Fibroblast of villous mesenchyme (primary cell): Measurements from ENCODE around the gene TMOD1. TPM values are rescaled to one million over a fixed set of nuclear protein-coding genes. Genes with fewer than 3 reads are reported as not detected.
A peak's percentile ranks its signal among the peaks of the same experiment; 100 is the strongest.
"Not testable (repeated sequence)": the region's sequence is repeated elsewhere in the genome, so short reads cannot be mapped to it uniquely, and the experiment has no call there.

Experiments
- DNase-seq: peaks from one replicate; pipeline ENCODE4 v3.0.0-alpha.2; 2010; ENCODE audit warnings: low read depth
- H3K4me3 ChIP-seq: 2 replicates; pipeline ENCODE4 v1.5.1; 2011; ENCODE audit warnings: low read depth, mild to moderate bottlenecking, low read length
- CTCF ChIP-seq: IDR thresholded peaks from 2 replicates; pipeline ENCODE4 v1.5.1; 2012; ENCODE audit warnings: low read depth, mild to moderate bottlenecking, low read length; ENCODE audit not compliant: insufficient read depth
- total RNA-seq: library from RNA; depleted of rRNA; stranded (reverse); fragments of >200 nt; gene quantifications from 2 replicates; pipeline ENCODE4 v1.2.3, GENCODE V29; 2012

Gene TMOD1
- total RNA-seq, 1 donor, result 0.43 TPM

- DNase-seq, result no peak
- no peak overlapping the region for H3K4me3 ChIP-seq
- no peak for TF ChIP-seq CTCF
Observed at GRCh38 chr9:97602430-97602829, 101.0 kb downstream of the TMOD1 start.

- no peak for TF ChIP-seq CTCF
- H3K4me3 ChIP-seq, result no peak overlapping the region
- DNase-seq, result no peak
Observed at GRCh38 chr9:97604901-97605645, 103.6 kb downstream of the TMOD1 start.

- peak; percentile 71 for DNase-seq
- TF ChIP-seq CTCF, result peak; percentile 81
- no peak overlapping the region for H3K4me3 ChIP-seq
Observed at GRCh38 chr9:97615439-97616072, 114.1 kb downstream of the TMOD1 start.

GRCh38 chr9:97617939-97618416 is 116.5 kb downstream of the TMOD1 start:
- TF ChIP-seq CTCF, result no peak
- H3K4me3 ChIP-seq, result no peak overlapping the region
- DNase-seq, result no peak

GRCh38 chr9:97620063-97620462 is 118.6 kb downstream of the TMOD1 start:
- not testable (repeated sequence) for H3K4me3 ChIP-seq, DNase-seq

GRCh38 chr9:97622483-97622882 is 121.0 kb downstream of the TMOD1 start:
- not testable (repeated sequence) for H3K4me3 ChIP-seq, DNase-seq

GRCh38 chr9:97623946-97624345 is 122.5 kb downstream of the TMOD1 start:
- DNase-seq, result no peak
- TF ChIP-seq CTCF, result no peak
- no peak overlapping the region for H3K4me3 ChIP-seq

- no peak for TF ChIP-seq CTCF
- DNase-seq, result no peak
Observed at GRCh38 chr9:97625620-97626019, 124.2 kb downstream of the TMOD1 start.

More at GRCh38 chr9:97625620-97626019, 124.2 kb downstream of the TMOD1 start:
- no peak overlapping the region for H3K4me3 ChIP-seq
